ENCODE data around the gene BEND3. TPM values are rescaled to one million over a fixed set of nuclear protein-coding genes. Genes with fewer than 3 reads are reported as not detected.

BEND3 gene
- total and polyA plus RNA-seq, 9 of the 15 experiments (the other 6 are each of a cell fraction or from before 2014, with no cell fraction given), result 0.64 to 8.4 (median 3.3) TPM

DNA sequence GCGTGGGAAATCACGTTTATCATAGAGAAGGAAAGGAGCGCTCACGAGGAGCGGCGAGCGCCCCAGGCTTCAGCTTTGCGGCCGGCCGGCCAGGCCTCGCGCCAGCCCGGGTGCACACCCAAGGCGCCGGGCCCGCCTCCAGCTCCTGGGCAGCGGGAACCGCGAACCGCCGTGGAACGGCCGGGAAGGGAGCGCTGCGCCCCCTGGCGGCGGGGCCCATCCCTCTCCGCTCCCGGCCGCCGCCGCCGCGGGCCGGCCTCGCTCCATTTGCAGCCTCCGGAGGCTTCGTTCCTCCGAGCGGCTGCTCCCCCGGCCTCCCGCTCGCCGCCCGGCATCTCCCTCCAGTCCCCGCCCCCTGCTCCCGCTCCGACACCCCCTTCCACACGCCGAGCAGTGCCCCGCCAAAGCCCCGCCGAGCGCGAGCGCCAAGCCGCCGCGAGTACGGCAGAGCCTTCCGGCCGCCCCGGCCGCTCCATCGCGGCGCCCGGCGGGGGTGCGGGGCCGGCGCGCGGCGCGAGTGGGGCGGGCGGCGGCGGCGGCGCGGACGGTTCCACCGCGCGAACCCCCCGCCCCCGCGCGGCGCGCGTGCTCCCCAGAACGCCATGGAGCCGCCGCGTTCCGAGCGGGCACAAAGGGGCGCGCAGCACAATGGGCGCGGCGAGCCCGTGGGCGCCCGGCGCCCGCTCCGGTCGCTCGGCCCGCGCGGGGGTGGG lies 946 bp downstream of the BEND3 start (continued):
- TF ChIP-seq JUND (IDR thresholded peaks at IDR 0.05; ENCODE audit: borderline replicate concordance, low read depth, low read length), result peak; percentile 34; the same call in 1 of the 2 replicates
- no peak; the same call in 2 of the 3 replicates for TF ChIP-seq JUND (tag; IDR thresholded peaks at IDR 0.05; ENCODE audit: borderline replicate concordance, low read depth, low read length)
- TF ChIP-seq GATAD2B (IDR thresholded peaks at IDR 0.05; ENCODE audit: borderline replicate concordance), result peak; percentile 99
- TF ChIP-seq, protein P1, sequence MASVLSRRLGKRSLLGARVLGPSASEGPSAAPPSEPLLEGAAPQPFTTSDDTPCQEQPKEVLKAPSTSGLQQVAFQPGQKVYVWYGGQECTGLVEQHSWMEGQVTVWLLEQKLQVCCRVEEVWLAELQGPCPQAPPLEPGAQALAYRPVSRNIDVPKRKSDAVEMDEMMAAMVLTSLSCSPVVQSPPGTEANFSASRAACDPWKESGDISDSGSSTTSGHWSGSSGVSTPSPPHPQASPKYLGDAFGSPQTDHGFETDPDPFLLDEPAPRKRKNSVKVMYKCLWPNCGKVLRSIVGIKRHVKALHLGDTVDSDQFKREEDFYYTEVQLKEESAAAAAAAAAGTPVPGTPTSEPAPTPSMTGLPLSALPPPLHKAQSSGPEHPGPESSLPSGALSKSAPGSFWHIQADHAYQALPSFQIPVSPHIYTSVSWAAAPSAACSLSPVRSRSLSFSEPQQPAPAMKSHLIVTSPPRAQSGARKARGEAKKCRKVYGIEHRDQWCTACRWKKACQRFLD (CRISPR knock-in tag; IDR thresholded peaks at IDR 0.05), result peak; percentile 47; the same call in 1 of the 2 replicates
- TF ChIP-seq POLR2H (tag; IDR thresholded peaks at IDR 0.05; ENCODE audit: low read depth), result no peak; the same call in 1 of the 2 replicates
- peak; percentile 89 for TF ChIP-seq CXXC5 (CRISPR knock-in tag; IDR thresholded peaks at IDR 0.05)
- TF ChIP-seq, protein P2, sequence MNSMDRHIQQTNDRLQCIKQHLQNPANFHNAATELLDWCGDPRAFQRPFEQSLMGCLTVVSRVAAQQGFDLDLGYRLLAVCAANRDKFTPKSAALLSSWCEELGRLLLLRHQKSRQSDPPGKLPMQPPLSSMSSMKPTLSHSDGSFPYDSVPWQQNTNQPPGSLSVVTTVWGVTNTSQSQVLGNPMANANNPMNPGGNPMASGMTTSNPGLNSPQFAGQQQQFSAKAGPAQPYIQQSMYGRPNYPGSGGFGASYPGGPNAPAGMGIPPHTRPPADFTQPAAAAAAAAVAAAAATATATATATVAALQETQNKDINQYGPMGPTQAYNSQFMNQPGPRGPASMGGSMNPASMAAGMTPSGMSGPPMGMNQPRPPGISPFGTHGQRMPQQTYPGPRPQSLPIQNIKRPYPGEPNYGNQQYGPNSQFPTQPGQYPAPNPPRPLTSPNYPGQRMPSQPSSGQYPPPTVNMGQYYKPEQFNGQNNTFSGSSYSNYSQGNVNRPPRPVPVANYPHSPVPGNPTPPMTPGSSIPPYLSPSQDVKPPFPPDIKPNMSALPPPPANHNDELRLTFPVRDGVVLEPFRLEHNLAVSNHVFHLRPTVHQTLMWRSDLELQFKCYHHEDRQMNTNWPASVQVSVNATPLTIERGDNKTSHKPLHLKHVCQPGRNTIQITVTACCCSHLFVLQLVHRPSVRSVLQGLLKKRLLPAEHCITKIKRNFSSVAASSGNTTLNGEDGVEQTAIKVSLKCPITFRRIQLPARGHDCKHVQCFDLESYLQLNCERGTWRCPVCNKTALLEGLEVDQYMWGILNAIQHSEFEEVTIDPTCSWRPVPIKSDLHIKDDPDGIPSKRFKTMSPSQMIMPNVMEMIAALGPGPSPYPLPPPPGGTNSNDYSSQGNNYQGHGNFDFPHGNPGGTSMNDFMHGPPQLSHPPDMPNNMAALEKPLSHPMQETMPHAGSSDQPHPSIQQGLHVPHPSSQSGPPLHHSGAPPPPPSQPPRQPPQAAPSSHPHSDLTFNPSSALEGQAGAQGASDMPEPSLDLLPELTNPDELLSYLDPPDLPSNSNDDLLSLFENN (IDR thresholded peaks at IDR 0.05; ENCODE audit: low read depth in 2 of 2, low read length in 2 of 2), result peak in 1 of 2 experiments; percentile 43; a peak in 1 of 4 replicates
- no peak for TF ChIP-seq NR4A1 (CRISPR knock-in tag; IDR thresholded peaks at IDR 0.05)
- TF ChIP-seq NR4A1 (tag; IDR thresholded peaks at IDR 0.05), result peak; percentile 29; the same call in 1 of the 2 replicates
- peak; percentile 65 for TF ChIP-seq KDM5B (IDR thresholded peaks at IDR 0.05; ENCODE audit: insufficient replicate concordance, low read depth, low read length)
- TF ChIP-seq MTA3 (IDR thresholded peaks at IDR 0.05; ENCODE audit: borderline replicate concordance), result peak; percentile 90
- TF ChIP-seq SIN3A (IDR thresholded peaks at IDR 0.05; ENCODE audit: borderline replicate concordance in 2 of 2, control insufficient read depth in 1 of 2, low read depth in 2 of 2, low read length in 2 of 2), result peak in 1 of 2 experiments; percentile 24; a peak in 1 of 4 replicates
- peak; percentile 77 for TF ChIP-seq HMGN3 (IDR thresholded peaks at IDR 0.05; ENCODE audit: borderline replicate concordance, extremely low read depth, insufficient read length, low read depth, low read length)
- TF ChIP-seq SOX6 (IDR thresholded peaks at IDR 0.05), result peak; percentile 54
- 0 out of 2 replicates have a peak, but pooled peaks have one; percentile 36 for TF ChIP-seq EP300 (IDR thresholded peaks at IDR 0.05; ENCODE audit: low read length)
- TF ChIP-seq ZNF444 (CRISPR knock-in tag; IDR thresholded peaks at IDR 0.05), result no peak
- TF ChIP-seq, protein P3, sequence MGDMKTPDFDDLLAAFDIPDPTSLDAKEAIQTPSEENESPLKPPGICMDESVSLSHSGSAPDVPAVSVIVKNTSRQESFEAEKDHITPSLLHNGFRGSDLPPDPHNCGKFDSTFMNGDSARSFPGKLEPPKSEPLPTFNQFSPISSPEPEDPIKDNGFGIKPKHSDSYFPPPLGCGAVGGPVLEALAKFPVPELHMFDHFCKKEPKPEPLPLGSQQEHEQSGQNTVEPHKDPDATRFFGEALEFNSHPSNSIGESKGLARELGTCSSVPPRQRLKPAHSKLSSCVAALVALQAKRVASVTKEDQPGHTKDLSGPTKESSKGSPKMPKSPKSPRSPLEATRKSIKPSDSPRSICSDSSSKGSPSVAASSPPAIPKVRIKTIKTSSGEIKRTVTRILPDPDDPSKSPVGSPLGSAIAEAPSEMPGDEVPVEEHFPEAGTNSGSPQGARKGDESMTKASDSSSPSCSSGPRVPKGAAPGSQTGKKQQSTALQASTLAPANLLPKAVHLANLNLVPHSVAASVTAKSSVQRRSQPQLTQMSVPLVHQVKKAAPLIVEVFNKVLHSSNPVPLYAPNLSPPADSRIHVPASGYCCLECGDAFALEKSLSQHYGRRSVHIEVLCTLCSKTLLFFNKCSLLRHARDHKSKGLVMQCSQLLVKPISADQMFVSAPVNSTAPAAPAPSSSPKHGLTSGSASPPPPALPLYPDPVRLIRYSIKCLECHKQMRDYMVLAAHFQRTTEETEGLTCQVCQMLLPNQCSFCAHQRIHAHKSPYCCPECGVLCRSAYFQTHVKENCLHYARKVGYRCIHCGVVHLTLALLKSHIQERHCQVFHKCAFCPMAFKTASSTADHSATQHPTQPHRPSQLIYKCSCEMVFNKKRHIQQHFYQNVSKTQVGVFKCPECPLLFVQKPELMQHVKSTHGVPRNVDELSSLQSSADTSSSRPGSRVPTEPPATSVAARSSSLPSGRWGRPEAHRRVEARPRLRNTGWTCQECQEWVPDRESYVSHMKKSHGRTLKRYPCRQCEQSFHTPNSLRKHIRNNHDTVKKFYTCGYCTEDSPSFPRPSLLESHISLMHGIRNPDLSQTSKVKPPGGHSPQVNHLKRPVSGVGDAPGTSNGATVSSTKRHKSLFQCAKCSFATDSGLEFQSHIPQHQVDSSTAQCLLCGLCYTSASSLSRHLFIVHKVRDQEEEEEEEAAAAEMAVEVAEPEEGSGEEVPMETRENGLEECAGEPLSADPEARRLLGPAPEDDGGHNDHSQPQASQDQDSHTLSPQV (IDR thresholded peaks at IDR 0.05), result peak; percentile 75
